AG20443 (cell line): ENCODE results near the gene KIRREL3.

Experiments
- DNase-seq: peaks from one replicate; pipeline ENCODE4 v3.0.0; 2012; ENCODE audit warnings: low spot score, mixed read lengths

Gene KIRREL3

DNA sequence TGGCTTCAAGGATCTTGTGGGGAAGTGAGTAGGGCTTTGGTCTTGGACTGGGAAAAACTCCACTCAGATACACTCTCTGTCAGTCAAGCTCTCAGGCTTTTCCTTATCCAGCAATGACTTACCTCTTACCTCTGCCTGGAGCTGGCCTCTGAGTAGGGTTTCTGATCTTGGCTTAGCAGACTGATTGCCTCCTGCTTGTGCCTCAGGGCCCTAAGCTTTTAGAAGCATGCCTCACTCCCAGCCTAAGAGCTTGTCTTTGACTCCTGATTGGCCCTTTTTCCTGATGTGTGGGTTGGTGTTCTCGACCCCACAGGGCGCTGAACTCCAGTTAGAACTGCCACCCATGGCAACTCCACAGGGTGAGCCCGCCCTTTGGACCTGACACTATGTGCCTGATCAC is 370.1 kb downstream of the KIRREL3 start:
- no peak for DNase-seq

DNA sequence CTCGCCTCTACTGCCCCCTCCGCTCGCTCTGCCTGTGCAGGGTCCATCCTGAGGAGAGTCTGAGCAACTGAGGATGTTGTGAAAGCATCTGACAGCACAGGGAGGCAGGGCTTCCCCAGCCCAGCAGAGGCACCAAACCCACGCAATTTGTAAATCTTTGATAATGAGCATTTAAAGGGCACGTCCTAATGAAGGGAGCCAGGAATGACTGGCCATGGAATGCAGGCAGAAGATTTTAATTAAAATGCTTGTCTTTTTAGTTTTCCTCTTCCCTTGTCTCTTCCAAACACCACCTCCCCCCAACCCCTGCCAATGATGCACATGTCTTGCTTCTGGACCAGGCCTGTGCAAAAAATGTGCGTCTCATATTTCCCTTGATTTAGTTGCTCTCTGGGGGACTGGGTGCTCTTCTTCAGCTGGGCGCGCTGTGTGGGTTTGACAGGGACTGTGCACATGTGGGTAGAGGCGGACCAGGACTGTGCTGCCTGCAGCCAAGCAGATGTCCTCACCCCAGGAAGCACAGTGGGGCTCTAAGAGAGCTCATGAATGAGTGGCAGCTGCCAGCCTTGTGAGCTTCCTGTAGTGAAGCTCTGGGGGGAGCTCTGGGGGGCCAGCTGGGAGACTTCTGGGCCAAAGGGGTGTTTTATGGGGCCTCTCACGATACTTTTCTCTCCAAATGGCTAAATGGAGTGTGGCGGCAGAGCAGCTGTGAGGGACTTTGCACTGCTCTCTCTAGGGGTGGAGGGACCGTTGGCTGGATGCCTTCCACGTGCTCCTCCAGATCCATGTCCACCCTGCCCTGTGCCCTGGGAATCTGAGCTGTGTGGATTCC is 371.6 kb downstream of the KIRREL3 start:
- DNase-seq = peak; percentile 92

GRCh38 chr11:126628450-126628789 is 372.1 kb downstream of the KIRREL3 start:
- no peak for DNase-seq

- no peak for DNase-seq
These were observed 373.1 kb downstream of the KIRREL3 start for GRCh38 chr11:126627421-126627820.

GRCh38 chr11:126624506-126624905 is 376.1 kb downstream of the KIRREL3 start:
- DNase-seq = no peak

GRCh38 chr11:126619516-126619915 is 381.1 kb downstream of the KIRREL3 start:
- no peak for DNase-seq

GRCh38 chr11:126615845-126616244 is 384.7 kb downstream of the KIRREL3 start:
- DNase-seq = no peak

DNA sequence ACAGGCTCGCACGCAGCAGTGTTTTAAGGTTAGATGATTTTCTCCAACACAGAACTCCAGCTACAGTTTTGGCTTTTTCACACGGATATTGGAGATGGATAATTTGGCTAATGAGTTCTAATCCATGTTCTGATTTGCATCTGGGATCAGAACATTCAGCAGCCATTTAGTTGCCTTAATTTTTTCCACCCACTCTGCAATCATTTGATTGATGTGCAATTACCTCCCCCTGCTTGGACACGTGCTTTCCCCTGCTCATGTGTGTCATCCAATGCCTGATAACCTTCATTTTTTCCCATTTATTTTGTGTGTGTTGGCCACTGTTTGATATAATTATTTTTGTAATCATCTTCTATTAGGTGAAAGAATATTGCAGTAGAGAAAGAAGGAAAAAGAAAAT is 387.3 kb downstream of the KIRREL3 start:
- DNase-seq = no peak

GRCh38 chr11:126612671-126613070 is 387.9 kb downstream of the KIRREL3 start:
- DNase-seq = no peak

GRCh38 chr11:126611438-126611837 is 389.1 kb downstream of the KIRREL3 start:
- no peak for DNase-seq

GRCh38 chr11:126608658-126609057 is 391.9 kb downstream of the KIRREL3 start:
- no peak for DNase-seq

DNA sequence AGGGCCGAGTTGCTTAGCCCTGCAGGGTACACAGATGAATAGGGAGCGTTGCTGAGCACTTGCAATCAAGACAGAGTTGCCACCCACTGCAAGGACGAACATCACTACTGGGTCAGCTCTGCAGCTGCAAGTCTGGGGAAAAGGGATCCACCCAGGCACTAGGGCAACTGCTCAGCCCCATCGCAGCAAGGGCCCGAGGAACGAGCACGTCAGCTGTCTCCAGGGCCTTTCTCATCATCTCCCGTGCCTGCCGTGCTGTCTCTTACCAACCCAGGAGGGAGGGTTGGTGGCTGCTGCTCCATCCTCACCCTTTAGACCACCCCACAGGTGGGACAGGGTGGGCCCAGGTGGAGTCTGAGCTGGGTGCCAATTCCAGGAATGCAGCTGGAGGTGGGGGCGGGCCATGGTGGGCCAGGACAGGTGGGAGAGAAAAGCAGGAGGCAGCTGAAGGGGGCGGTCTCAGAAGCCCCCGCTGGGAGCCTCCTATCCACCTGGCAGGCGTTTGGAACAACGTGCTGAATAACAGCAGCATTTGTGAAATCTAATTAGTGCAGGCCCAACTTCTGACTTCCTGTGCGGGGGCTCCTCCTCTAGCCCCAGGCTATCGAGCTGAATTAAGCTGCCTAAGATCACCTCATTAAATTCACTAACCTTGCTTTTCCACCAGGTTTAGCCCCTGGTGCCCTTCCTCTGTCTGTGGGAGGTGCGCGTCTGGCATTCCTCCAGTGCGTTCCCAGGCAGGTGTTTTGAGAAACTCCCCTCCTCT is 392.6 kb downstream of the KIRREL3 start:
- DNase-seq = no peak

DNA sequence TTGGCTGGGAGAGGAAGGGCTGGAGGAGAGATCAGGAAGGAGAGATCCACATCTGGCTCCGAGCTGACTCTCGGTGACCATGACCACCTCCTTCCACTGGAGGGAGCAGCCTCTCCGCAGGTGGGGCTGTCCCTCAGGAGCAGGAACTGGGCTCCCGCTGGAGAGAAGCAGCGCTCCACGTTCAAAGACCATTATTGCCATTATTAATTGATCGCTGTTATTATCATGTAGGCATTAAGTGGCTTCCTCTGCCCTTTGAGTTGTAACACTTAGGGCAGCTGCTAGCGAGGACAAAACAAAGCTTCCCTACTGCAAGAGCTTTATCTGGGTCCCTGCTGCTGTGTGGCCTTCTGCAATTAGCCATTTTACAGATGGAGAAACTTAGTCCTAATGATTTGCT is 393.2 kb downstream of the KIRREL3 start:
- peak; percentile 94 for DNase-seq

- DNase-seq = no peak
These were observed 394.1 kb downstream of the KIRREL3 start for GRCh38 chr11:126606484-126606883.

GRCh38 chr11:126604461-126604860 is 396.1 kb downstream of the KIRREL3 start:
- DNase-seq = no peak

DNA sequence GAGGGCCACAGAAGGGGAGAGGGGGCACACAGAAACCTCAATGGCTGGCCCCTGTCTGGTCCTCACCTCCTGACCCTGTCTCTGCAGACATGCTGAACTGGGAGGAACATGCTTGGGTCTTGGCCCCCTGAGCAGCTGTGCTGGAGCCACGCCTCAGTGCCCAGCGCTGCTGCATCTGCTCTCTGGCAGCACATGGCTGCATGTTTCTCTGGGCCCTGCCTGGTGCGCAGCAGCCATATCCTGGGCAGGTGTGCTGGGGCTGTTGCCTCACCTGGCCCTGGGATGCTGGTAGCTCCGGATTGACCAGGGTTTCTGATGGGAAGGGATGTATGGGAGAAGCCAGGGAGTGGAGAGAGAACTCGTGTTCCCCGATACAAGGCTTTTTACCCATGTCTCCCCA is 397.1 kb downstream of the KIRREL3 start:
- no peak for DNase-seq

DNA sequence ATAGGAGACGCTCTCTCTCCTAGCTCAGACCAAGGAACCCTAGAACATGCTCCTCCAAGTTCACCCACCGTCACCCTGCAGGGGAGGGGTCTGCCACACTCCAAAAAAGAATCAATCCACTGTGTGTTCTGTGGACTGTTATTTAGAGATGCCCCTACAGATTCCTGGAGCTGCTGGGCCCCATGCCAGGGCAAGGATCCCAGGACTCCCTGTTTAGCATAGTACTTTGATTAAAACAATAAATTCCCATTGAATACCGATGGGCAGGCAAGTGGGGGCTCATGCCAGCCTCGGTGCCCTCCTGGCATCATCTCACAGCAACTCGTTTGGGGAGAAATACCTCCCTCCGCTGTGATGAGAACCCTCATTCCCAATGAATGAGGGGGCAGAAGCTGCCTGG is 397.6 kb downstream of the KIRREL3 start:
- no peak for DNase-seq

- no peak for DNase-seq
These were observed 398.1 kb downstream of the KIRREL3 start for GRCh38 chr11:126602349-126602940.

DNA sequence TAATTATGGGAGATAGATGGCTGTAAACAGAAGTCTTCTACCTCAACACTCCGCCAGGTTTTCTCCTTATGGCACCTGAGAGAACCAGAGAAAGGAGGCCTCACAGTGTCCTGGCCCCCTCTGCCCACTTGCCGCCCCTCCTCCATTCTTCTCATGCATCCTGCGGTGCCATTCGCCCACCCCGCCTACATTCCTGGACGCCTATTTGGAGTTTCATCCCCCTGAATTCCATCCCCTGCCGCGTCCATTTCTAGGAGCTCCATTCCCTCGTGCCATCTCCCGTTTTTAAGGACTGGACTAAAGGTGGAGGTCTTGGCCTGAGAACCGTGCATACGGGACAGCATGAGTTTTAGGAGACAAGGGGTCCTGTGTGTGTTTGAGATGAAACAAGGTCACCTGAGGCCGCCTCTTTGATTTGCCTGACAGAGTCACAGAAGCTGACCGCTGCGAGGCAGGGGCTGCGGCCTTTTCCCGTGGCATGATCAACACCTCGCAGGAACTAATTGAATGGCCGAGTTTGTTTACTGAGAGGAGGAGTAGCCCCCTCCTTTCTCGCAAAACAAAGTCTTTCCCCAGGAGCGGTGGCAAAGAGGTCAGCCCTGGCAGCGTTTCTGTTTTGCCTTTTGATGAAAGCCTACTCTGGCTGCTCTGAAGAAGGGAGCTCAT is 398.9 kb downstream of the KIRREL3 start:
- no peak for DNase-seq

DNA sequence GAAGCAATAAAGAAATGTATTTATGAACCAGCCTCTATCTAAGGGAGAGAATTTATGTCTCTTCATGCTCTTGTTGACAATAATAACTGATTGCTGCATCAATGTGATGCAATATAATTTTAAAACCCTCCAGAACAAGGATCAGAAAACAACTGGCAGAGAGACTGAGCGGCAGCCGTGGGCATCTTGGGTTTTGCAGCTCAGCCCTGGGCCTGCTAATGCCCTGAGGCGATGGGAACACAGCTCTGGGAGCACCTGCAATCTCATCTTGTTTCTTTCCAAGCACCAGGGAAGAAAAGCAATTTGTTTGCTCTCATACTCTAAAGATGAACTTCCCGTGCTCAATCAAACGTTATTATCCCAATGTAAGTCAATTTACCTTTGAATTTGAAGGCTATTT is 399.4 kb downstream of the KIRREL3 start:
- DNase-seq = no peak

DNA sequence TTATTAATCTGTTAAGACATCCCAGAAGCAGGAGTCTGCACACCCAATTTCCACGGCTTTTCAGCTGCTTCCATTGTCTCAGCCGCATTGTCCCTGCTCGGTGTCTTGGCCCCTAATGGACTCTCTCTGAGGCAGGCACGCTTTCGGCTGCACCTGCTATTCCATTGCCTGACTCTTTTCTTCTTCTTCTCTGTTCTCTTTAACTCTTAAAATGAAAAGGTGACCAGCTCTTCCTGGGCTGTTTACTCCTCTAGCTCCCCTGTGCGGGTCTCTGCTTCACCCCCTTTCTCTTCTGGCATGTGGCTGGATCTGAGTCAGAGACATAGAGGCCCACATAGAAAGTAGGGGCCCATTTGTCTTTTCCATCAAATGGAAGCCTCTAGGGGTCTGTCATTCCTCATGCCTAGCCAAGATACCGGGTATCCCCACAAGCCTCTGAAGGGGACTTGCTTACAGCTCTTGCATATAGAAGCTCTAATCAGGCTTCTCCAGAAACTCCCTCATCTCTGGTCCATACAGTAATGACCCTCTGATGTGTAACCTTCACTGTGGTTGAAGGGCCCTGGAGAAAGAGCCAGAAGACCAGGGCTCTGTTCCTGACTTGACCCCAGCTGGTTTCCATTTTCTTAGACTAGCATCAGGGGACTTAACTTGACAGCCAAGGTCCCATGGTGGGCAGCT is 401.2 kb downstream of the KIRREL3 start:
- DNase-seq = no peak
